Activated T-helper 1 cell treated with Interleukin-2 at 50 U/mL for 16 hours (primary cell): Measurements from ENCODE around the gene TMEM121B.

Experiments used
- DNase-seq: peaks from one replicate; pipeline ENCODE4 v3.0.0-alpha.2; 2020; ENCODE audit warnings: low read depth

The TMEM121B gene

DNA sequence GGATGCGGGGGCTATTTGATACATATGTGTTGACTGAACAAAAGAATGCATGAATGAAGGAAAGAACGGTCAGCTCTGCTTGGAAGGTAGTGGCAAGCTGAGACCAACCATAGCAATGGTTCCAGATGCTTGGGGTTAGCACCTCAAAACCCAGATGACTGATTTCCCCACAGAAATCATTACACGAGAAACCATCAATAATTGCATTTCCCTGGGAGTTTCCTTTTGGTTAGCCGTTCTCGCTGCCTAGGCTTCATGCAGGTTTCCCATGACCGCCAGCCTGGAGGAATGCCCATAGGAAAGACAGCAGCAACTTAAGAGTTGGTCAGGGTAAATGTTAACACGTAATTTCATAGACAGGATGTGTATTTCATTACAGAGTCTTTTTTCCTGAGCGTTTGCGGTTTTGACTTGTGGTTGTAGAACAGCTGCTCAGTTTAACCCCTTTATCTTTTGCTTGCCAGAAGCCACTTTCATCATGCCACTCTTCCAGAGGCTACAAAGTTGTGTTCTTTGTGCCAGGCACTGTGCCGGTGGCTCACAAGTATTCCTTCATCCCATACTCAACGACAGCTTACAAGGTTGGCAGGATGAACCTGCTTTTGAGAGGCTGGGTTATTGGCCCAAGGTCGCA is 33.5 kb downstream of the TMEM121B start:
- no peak for DNase-seq

DNA sequence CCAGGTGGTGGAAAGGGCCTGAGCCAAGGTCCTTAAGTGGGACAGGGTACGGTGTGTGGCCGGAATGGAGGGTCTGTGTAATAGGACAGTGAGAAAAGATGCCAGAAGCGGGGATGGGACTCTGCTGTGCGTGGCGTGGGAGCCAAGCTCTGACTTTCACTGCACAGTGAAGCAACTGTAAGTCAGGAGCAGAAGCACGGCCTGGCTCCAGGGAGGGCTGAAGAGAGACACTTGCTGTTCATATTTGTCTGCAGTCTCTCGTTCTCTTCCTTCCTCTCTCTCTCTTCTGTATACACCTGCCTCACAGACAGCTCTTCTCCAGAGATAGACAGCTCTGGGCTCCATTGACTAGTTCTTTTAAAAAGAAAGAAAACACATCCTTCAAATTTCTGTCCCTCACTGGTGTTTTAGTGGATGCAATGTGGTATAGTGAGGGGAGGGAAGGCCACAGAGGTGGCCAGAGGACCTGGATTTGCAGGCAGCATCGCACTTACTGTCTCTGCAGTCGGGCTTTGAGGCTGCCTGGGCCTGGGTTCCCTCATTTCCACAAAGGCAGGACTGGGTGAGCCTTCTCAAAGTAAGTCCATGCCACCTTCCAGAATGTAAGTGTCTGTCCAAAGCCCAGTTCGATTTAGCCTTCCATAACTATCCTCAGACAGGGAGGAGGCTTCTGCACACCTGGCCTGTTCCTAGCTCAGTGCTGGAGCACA is 34.2 kb downstream of the TMEM121B start:
- no peak for DNase-seq

DNA sequence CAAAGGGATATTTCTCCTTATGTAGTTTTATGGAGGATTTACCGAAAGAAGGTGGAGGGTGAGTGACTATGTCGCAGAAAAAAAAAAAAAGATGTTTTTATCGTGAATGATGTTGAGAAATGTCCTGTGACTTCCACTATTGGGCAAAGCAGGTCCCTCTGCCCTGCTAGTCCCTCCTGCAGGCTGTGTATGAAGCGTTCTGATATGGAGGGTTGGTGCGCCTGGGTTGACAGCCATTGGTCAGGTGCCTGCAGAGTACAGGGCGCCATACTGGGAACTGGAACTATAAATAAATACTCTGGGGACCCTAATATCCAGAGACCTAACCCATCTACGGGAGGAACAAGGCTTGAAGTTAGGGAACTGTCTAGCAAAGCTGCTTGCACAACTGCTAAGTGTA is 34.9 kb downstream of the TMEM121B start:
- no peak for DNase-seq

DNA sequence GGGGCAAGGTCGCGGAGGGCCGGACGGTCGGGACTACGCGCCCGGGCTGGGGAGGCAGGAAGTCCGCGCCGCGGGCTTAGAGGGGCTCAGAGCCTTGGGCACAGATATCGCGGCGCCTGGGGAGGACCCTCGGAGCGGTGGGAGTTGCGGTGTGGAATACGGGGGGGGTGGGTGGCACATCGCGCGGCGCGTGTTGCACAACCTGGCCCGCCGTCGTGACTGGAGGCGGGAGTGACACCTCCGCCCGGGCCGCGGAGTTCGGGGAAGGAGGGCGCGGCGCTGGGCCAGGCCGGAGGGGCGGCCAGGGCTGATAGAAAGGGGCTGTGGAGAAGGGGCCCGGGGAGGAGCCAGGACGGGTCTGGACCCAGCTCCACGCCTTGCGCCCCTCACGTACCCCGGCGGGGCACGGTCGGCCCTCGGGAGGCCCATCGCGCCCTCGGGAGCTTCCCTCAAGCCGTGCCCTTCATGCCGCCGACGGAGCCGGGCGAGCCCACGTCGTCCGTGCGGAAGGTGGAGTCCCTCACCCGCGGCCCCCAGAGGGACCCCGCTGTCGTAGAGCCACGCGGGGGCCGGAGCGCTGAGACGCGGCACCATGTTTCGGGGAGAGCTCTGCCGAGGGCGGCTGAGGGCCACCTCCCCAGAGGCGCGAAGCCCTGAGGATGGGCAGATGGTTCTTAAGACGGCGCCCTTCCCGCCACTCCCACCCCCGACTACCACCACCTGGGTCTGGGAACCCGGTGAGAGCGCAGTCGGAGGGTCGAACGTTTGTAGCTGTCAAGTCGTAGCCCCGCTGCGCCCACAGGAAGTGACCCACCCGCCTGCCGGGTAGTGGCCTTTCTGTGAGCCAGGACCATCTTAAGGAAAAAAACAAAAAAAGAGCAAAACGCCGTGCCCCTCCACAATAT is 35.6 kb downstream of the TMEM121B start:
- no peak for DNase-seq

DNA sequence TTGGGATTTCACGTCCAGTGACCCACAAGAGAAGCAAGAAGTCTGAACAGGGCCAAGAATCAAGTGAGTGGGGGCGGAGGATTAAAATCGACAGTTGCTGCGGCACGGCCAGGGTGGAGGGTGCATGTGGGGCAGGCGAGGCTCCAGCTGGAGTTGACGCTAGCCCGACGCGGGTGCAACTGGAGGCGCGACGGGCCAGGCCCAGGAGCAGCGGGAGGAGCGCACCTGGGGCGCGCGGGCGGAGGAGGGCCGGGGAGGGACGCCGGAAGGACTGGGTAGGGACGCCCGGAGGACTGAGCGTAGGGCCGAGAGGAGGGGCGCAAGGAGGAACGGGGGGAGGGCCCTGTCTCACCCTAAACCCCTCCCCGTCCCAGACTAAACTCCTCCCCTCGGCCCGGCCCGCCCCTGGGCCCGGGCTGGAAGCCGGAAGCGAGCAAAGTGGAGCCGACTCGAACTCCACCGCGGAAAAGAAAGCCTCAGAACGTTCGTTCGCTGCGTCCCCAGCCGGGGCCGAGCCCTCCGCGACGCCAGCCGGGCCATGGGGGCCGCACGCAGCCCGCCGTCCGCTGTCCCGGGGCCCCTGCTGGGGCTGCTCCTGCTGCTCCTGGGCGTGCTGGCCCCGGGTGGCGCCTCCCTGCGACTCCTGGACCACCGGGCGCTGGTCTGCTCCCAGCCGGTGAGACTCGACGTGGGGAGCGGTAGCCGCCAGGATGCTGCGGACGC is 36.4 kb downstream of the TMEM121B start, which contains the start of gene IL17RA:
TSS of gene IL17RA (plus strand) at position 447 of the 723 bp plus-strand sequence. CDS start at position 539, 92 bp downstream.
- DNase-seq: peak; percentile 93

DNA sequence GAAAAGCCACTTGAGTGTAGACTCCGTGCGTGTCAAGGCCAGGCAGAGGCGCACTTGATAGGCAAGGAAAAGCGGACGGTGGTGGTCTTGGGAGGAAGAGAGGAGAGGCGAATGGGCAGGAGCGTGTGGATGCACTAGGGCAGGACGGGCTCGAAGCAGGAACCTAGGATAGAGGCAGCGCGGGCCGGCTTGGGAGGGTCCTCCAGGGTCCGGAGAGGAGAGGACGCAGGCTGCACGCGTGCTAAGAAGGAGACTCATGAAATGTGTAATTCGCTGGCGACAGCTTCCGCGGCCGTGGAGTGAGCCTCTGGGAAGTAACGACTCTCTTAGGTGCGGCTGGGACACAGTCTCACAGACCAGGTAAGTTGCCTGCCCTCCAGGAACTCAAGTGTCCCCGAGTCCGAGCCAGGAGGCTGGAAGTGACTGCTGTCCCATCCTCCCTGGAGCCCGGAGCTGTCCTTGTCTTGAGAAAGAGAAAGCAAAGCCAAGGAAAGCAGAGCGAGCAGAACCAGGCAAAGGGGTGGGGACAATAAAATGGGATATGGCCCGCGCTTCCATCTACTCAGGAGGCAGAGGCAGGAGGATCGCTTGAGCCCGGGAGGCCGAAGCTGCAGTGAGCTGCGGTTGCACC is 37.2 kb downstream of the TMEM121B start:
- no peak for DNase-seq

DNA sequence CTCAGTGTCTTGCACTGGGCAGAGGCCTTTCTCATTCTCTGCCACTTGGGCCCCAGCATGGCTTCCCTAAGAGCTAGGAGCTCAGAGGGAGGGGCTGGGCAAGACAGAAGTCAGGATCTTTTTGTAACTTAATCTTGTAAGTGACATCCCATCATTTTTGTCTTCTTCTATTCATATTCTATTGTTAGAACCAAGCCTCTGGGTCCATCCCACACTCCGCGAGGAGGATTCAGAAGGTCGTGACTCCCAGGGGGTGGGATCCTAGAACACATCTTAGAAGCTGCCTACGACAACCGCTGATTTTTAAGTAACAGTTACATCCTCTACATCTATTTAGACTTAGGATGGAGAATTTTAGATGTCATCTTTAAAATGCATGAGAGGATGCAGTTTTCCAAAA is 37.9 kb downstream of the TMEM121B start:
- no peak for DNase-seq

DNA sequence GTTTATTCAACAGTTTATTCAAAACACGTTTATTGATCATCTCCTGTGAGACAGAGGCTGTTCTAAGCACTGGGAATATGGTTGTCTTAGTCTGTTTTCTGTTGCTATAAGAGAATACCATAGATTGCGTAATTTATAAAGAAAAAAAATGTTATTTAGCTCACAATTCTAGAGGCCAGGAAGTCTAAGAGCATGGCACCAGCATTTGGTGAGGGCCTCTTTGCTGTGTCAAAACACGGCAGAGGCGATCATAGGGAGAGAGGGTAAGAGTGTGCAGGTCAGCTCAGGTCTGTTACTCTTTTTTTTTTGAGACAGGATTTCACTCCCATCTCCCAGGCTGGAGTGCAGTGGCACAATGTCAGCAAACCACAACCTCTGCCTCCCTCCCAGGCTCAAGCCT is 41.6 kb downstream of the TMEM121B start:
- DNase-seq: no peak

DNA sequence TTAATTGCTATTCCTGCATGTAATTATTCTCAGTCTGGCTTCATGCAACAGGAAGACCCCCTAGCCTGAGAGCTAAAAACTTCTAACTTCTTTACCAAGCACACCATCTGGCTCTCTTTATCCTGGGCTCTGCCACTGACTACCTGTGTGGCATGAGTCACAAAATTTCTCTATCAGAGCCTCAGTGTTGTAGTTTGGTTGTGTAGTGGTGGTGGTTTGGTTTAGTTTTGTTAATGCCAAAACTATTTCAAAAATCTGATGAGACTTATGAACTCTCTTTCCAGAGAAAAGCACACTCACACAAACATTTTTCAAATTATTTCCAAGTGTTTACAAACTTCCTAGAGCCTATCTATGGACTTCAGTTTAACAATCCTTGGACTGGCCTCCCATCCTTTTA is 43.9 kb downstream of the TMEM121B start:
- DNase-seq: no peak

DNA sequence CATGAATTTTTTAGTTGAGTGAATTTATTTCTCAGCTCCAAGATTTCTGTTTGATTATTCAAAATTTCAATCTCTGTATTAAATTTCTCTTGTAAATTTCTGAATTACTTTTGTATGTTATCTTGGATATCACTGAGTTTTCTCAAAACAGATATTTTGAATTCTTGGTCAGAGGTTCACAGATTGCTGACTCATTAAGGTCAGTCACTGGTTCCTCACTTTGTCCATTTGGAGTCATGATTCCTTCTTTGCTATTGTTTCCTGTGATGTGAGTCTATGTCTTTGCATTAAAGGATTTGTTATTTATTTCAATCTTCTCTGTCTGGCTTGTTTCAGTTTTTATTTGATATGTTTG is 46.5 kb downstream of the TMEM121B start:
- DNase-seq: no peak

DNA sequence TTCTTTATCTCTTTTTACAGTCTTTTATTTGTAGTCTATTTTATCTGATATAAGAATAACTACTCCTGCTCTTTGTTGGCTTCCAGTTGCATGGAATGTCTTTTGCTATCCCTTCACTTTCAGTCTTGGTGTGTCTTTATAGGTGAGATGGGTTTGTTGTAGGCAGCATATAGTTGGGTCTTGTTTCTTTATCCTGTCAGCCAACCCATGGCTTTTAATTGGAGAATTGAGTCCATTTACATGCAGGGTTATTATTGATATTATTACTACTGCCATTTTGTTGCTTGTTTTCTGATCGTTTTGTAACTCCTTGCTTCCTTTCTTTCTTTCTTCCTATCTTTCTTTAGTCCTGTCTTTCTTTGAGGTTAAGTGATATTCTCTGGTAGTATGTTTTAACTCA is 48.3 kb downstream of the TMEM121B start:
- DNase-seq: no peak
